IPS-11a (cell line): ENCODE measurements around the gene HDAC4.

Experiments
- H3K4me3 ChIP-seq: one replicate; pipeline ENCODE4 v1.5.1; 2013; ENCODE audit warnings: low read depth, low read length, control low read depth

Gene HDAC4

GRCh38 chr2:239136762-239137161, 264.1 kb downstream of the HDAC4 start:
- H3K4me3 ChIP-seq, result no peak overlapping the region

GRCh38 chr2:239136203-239136602, 264.6 kb downstream of the HDAC4 start:
- no peak overlapping the region for H3K4me3 ChIP-seq

- no peak overlapping the region for H3K4me3 ChIP-seq
Measured at GRCh38 chr2:239135531-239135930, 265.3 kb downstream of the HDAC4 start.

- no peak overlapping the region for H3K4me3 ChIP-seq
Measured at GRCh38 chr2:239133945-239134570, 266.8 kb downstream of the HDAC4 start.

DNA sequence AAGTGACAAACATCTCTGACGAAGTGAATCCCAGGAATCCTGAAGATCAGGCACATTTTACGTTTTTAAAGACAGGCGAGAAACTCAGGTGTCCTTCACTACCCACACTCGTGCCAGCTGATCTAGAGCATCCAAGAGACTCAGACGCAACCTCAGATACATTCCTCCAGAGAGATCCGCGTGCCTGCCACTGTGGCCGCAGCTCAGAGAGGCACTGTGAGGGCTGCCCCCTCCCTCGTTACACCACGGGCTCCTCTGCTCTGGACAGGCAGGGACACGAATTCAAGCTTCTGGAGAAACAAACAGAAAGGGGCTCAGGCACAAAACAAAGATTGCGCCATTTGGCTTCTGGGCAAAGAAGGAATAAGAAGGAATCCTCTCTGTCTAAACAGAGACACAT, 268.0 kb downstream of the HDAC4 start:
- no peak overlapping the region for H3K4me3 ChIP-seq

DNA sequence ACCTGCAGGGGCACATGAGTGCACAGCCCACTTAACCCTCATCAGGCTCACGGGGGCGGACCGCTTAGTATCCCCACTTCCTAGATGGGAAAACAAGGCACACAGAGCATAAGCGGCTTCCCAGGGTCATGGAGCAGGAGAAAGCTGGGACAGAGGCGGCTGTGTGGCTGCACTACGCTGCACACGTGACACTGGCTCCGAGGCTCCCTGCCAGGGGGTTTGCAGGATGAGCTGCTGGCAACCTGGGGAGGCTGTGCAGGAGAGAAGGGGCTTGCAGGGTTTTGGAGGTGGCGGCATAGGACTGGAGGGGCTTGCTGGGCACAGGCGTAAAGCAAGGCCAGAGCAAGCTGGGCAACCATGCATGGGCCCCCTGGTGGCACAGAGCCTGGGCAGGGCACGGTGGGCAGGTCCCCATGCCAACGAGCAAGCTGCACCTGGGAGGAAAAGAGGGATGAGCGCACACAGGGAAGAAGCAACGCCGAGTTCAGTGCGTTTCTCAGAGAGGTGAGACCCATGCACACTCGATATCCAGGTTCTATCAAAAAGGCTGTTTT, 268.6 kb downstream of the HDAC4 start:
- H3K4me3 ChIP-seq, result no peak overlapping the region

- H3K4me3 ChIP-seq, result no peak overlapping the region
Measured at GRCh38 chr2:239131521-239131920, 269.3 kb downstream of the HDAC4 start.

DNA sequence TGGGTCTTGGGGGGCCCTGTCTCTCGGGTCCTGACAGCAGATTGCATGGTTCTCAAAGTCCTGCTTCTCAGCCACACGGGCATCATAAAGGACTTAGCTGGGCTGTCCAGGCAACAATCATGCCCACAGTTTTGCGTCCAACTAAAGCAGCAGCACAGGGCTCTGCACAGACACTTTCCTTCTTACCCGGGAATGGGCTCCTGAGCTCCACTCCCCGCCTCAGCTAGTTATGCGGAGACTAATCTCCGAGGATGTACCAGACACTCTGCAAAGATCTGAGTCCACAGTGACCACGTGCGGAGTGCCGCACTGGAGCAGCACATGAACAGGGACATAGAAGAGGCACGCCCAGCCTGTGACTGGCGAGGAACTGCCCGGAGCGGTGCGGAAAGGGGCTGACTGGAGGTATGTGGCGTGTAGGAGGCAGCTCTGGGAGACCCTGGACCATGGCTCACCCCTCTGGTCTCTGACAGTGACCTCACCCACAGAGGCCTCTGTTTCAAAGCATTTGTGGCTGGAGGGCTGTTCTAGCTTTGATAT, 270.0 kb downstream of the HDAC4 start:
- no peak overlapping the region for H3K4me3 ChIP-seq

GRCh38 chr2:239130041-239130440, 270.8 kb downstream of the HDAC4 start:
- H3K4me3 ChIP-seq, result no peak overlapping the region

- H3K4me3 ChIP-seq, result no peak overlapping the region
Measured at GRCh38 chr2:239129147-239129920, 271.5 kb downstream of the HDAC4 start.

DNA sequence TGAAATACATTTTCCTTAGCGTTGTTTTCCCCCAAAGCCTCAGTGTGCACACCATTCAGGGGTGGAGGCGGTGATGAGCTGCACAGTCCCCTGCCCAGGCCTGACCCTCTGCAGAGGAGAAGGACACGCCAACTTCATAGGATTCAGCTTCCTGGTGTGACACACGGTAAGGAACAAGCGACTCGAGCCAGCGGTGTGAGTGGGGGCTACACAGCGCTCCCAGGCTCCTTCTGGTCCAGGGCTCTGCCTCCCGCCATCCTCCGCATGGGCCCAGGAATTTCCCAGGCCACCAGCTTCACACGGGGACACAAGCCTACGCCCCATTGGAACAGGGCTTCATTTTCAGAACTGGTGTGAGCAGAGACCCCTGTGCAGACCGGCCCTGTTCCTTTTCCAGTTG, 272.1 kb downstream of the HDAC4 start:
- no peak overlapping the region for H3K4me3 ChIP-seq

GRCh38 chr2:239127513-239127912, 273.3 kb downstream of the HDAC4 start:
- H3K4me3 ChIP-seq, result no peak overlapping the region

DNA sequence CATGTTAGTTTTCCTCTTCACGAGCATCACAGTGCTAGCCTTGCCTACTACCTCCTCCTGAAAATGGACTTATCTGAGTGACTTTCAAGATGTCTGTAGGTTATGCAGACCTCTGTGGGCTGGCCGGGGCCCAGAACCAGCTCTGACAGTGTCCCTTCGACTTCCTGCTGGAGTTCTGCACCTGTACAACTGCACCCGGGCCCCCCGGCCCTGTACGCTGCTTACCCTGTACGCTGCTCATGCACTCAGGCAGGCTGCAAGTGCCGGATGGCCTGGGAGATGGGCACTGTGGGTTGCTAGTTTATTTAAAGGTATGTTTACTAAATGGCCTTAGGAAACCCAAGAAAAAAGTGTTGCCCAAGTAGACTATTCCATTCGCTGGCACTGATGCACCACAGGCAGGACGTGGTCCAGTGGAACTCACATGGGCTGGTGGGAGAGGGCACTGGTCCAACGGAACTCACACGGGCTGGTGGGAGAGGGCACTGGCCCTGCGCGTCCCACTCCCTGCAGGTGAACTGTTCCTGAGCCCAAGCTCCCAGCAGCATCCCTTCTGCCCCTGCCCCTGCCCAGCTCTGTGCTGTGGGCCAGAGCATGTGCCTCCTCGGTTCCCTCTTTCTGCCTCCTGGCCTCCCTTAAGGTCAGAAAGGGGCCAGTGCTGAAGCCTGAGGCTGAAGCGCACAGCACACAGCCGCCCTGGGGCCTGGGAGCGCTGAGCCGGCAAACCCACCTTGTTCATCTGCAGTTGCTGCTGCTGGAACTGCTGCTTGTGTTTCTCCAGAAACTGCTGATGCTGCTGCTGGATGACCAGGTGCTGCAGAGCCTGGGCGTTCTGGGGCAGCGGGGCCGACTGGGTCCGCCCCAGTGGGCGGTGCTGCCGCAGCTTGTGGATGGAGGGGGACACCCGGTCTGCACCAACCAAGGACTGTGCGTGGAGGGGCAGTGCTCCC, 274.8 kb downstream of the HDAC4 start:
- H3K4me3 ChIP-seq, result no peak overlapping the region

GRCh38 chr2:239124152-239124899, 276.5 kb downstream of the HDAC4 start:
- H3K4me3 ChIP-seq, result no peak overlapping the region

DNA sequence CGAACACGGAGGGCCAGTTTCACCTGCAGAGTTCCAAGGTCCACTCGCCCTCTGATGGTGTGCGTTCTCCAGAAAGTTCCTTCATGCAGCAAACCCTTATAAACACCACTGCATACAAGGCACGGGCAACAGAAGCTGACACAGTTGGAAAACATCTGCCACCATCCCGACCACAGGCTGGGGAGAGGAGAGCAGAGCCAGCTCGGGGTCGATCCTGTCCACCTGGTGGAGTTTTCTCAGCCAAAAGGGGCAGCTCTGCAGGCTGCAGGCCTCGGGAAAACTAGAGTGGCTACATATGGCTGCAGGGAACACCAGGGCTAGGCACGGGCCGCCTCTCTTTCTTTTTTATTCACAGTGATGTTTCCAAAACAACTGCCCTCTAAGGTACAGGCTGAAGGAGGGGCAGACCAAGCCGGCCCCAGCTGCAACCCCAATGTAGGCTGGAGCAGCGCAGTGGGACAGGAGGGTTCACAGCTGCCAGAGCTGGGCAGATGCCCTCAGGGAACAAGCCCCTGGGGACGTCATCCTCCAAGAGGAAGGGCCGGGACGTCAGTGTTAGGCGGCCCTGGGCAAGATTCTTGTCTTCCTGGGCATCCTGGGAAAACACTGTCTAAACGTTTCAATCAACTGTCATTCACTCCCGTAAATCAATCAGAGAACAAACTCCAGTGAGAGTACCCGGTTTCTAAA, 278.3 kb downstream of the HDAC4 start:
- H3K4me3 ChIP-seq, result no peak overlapping the region

DNA sequence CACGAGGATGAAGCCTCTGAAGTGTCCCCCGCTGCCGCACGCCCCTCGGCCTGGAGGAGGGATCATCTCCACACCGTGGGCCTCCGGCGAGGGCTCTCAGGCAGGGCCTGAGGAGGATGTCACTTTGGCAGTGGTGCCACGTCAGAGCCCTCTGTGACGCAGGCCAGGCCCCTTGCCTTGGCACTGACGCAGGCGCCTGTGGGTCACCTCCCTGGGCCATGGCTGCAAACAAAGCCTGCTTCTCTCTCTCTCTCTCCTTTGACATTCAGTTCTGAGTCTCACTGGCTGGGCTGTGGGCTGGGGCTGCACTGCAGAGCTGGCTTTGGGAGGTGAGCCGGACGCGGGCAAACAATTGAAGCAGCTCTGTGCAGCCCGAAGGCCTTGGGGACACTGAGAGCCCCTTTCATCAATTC, 279.2 kb downstream of the HDAC4 start:
- no peak overlapping the region for H3K4me3 ChIP-seq

GRCh38 chr2:239120664-239121063, 280.2 kb downstream of the HDAC4 start:
- H3K4me3 ChIP-seq, result no peak overlapping the region

GRCh38 chr2:239119346-239120126, 281.3 kb downstream of the HDAC4 start:
- H3K4me3 ChIP-seq, result no peak overlapping the region

DNA sequence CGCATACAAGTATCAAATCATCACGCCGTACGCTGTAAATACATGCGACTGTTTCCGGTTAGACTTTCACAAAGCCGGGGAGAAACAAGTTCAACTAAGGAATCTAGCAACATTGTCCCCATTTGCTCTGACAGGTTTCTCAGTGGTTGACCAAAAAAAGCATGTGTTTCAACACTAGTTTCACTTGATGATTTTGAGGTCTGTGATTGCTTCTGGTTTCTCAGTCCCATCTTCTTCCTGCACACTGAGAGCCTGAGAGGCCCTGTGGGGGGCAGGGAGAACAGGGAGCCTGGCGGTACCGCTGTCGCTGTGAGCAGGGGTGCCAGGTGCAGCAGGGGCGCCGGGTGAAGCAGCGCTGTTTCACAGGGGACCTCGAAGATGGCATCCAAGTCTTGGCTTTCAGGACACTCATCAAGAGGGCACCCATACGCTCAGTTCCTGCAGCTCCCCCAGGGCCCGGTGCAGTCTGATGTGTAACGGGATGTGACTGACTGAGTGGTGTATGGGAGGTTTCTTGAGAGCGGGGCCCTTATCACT, 282.1 kb downstream of the HDAC4 start:
- H3K4me3 ChIP-seq, result no peak overlapping the region
